Activated CD4-positive, alpha-beta T cell treated with anti-CD3 and anti-CD28 coated beads, Interleukin-2, amount 50 U/mL, for 1 hour (primary cell): ENCODE measurements around the gene CNTLN.
"Not testable (repeated sequence)": the region's sequence is repeated elsewhere in the genome, so short reads cannot be mapped to it uniquely, and the experiment has no call there.

Source experiments
- DNase-seq: peaks from one replicate; pipeline ENCODE4 v3.0.0-alpha.2; 2020

Gene CNTLN

DNA sequence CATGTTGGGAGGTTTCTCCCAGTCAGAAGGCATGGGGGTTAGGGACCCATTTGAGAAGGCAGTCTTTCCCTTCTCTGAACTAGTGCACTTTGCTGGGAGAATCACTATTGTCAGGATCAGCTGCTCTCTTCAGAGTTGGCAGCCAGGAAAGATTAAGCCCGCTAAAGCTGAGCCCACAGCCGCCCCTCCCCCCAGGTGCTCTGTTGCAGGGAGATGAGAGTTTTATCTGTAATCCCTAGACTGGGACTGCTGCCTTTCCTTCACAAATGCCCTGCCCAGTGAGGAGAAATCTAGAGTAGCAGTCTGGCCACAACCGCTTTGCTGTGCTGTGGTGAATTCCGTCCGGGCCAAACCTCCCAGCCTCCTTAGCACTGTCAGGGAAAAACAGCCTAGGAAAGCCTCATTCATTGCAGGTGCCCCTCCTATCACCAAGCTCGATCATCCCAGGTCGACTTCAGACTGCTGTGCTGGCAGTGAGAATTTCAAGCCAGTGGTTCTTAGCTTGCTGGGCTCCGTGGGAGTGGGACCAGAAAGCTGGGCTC, 69.8 kb downstream of the CNTLN start:
- no peak for DNase-seq

DNA sequence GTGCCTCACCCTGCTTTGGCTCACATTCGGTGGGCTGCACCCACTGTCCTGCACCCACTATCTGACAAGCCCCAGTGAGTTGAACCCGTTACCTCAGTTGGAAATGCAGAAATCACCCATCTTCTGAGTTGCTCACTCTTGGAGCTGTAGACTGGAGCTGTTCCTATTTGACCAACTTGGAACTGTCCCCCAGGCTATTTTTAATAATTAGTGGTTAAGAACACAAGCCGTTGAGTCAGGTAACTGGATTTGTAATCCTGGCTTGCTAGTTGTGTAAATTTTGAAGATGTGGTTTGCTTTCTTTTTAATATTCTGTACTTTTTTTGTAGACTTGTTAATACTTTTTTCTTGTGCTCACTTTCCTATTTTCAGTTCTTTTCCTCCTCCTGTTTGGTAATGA, 81.2 kb downstream of the CNTLN start:
- DNase-seq: no peak

GRCh38 chr9:17216646-17217045, 81.8 kb downstream of the CNTLN start:
- DNase-seq: no peak

- no peak for DNase-seq
Observed at GRCh38 chr9:17217272-17217671, 82.4 kb downstream of the CNTLN start.

DNA sequence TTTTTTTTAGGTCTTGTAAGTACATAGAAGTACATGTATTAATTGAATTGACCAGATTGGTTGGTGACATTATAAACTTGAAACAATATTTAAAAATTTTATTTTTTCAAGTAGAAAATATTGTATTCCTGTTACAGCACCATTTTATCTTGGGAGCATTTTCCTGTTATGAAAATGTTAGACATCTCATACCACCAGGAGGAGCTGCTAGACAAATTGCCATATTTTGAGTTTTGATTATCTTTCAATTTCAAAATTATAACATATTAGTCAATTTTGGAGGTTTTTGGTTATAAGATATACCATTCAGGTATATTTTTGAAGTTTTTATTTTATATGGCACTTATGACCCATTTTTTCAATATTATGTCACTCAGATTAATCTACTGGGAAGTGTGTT, 84.4 kb downstream of the CNTLN start:
- DNase-seq: no peak

GRCh38 chr9:17222932-17223331, 88.1 kb downstream of the CNTLN start:
- DNase-seq: no peak

DNA sequence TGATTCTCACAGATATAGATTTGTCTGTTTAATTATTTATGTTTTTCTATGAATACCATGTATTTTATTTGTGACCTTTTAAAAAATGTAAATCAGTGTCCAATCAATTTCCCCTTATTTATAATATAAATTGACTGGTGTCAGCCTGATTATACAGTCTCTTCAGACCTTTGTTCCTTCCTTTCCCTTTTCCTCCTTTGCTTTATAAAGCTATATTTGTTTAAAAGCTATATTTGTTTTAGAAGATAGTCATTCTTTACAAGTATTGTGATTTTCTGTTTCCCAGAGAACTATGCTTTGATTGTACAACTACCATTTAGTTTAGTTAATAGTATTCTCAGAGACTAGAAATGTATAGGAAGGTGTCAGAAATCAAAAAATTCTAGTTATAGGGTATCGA, 90.6 kb downstream of the CNTLN start:
- DNase-seq: no peak

DNA sequence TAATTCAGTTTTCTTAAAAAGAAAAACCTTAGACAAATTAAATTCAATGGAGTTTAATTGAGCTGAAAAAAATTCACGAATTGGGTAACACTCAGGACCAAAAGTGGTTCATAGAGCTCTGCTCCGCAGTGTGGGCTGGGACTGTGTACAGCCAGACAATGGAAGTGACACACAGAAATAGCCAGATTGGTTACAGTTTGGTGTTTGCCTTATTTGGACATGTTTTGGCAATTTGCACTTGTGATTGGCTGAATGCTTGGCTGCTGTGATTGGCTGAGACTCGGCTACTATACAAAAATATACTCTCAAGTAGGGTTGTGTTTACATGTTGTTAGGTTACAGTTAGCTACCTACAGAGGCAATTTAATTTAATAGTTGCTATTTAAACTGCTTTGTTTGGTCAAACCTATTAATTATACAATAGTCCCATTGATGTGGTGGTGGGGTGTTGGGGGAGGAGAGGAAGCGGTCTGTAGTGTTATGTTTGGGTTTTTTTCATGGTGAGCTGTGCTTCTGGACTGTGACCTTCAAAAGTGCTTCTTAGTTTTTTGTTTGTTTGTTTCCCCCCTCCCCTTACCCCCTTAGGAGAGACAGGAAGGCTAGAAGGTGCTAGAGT, 95.2 kb downstream of the CNTLN start:
- no peak for DNase-seq

- no peak for DNase-seq
Observed at GRCh38 chr9:17230646-17231045, 95.8 kb downstream of the CNTLN start.

GRCh38 chr9:17236147-17236546, 101.3 kb downstream of the CNTLN start:
- no peak for DNase-seq

- no peak for DNase-seq
Observed at GRCh38 chr9:17246770-17247169, 111.9 kb downstream of the CNTLN start.

GRCh38 chr9:17251100-17251499, 116.3 kb downstream of the CNTLN start:
- DNase-seq: no peak

GRCh38 chr9:17268531-17269188, 133.8 kb downstream of the CNTLN start:
- not testable (repeated sequence) for DNase-seq

GRCh38 chr9:17269799-17270198, 135.0 kb downstream of the CNTLN start:
- DNase-seq: no peak

DNA sequence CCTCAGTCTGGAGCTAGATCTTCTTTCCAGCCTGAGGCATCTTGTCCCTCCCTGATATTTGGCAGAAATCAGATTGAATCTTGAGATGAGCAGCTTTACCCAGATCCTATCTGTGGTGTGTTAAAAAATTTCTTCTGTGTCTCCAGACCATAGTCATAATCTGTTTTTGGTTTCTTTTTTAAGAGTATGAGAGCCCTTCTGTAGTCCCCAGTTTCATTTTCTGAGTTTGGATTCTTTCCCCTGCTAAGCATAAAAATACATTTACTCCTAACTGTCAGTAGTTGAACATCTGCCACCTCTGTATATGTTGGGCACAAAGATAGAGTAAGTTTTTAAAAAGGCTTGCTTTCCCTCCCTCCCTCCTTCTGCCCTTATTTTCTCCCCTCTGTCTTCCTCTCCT, 137.7 kb downstream of the CNTLN start:
- DNase-seq: no peak

DNA sequence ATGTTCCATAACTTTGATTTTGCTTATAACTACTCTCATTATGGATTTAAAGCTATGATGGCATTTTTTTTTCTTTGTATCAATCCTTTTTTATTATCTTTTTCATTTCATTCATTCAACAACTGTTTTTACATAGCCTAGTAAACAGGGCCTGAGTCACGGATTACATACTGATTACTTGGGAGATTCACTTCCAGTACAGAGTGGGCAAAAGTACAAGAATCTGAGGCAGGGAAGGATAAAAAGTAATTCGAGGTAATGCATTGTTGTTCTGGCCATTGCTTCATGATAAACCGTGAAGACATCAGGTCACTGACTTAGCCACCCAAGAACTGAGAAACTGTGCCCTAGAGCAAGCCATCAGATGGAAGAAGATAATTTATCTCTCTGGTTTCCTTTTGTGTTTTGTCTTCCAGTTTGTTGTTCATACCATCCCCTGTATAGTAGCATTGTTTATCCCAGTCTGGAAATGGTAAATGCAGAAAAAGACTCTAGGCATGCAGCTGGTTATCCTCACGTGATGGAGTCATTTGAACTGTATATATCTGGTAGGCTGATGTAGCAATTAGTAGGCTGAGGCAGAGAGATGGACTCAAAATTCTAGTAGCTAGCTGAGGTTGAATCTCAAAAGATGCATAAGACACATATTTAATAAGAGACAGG, 145.6 kb downstream of the CNTLN start:
- no peak for DNase-seq

GRCh38 chr9:17290673-17291072, 155.8 kb downstream of the CNTLN start:
- DNase-seq: not testable (repeated sequence)

DNA sequence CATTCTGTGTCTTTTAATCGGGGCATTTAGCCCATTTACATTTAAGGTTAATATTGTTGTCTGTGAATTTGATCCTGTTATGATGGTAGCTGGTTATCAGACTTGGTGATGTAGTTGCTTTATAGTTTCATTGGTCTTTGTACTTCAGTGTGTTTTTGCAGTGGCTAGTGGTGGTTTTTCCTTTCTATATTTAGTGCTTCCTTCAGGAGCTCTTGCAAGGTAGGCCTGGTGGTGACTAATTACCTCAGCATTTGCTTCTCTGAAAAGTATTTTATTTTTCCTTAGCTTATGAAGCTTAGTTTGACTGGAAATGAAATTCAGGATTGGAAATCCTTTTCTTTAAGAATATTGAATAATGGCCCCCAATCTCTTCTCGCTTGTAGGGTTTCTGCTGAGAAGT, 156.9 kb downstream of the CNTLN start:
- DNase-seq: no peak

DNA sequence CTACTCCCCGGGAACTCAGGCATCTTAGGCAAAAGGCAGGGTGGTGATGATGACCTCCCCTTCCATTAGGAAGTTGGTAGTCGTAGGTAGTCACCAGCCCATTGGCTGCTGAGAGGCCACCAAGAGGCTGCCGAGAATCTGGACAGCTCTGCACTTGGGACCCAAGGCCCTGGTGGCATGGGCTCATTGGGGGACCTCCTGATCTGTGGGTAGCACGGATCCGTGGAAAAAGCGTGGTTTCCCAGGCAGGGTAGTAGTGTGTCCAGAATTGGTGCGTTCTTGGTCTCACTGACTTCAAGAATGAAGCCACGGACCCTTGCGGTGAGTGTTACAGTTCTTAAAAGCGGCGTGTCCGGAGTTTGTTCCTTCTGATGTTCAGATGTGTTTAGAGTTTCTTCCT, 158.8 kb downstream of the CNTLN start:
- DNase-seq: no peak

GRCh38 chr9:17294822-17295624, 160.2 kb downstream of the CNTLN start:
- DNase-seq: no peak

DNA sequence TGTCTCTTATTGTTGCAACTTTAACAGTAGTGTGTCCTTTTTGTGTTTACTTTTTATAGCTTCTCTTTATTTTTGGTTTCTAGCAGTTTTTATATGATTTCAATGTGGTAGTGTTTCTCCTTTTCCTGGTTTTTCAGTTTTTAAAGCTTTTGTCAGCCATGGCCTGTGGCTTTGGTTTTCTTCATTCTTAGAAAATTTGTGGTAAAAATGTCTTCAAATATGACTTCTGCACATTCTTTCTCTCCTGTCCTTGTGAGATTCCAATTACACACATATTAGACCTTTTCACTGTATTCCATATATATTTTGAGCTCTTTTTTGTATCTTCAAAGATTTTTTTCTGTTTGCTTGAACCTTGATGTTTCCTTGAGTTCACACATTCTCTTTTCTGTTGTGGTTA, 180.5 kb downstream of the CNTLN start:
- DNase-seq: no peak

GRCh38 chr9:17318821-17319320, 184.0 kb downstream of the CNTLN start:
- no peak for DNase-seq

- DNase-seq: no peak
Observed at GRCh38 chr9:17319864-17320263, 185.0 kb downstream of the CNTLN start.
